ENCODE data around the gene USP13. TPM values are rescaled to one million over a fixed set of nuclear protein-coding genes. Genes with fewer than 3 reads are reported as not detected.

USP13 gene
- total and polyA plus RNA-seq, 12 donors = 6.9 to 61.1 (median 35.0) TPM

DNA sequence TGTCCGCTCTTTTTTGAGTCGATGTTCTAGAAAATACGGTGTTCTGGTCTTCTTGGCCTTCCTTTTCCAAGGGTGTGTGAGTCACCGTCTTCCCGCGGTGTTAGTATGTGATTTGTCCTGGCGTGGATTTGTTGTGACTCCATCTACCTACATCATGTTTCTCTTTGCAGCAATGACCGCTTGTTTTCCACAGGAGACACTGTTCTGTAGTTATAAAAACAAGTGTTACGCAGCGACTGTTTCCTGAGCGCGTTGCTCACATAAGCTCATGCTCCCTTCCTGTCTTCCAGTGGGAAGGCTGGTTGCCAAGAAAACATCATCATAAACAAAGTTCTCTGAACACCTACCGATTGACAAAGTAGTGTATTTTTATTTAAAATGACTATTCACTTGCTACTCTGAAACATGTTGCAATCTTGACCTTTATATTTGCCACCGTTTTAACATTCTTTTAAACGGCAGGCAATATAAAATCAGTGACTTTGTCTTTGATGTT is 19.0 kb downstream of the USP13 start:
- intact Hi-C loops (cut with DNase I) = no loop called here
- no peaks in the 10 kb centered on the region for H3K9me3 ChIP-seq (replicated peaks in 1 of 3)
- H3K4me1 ChIP-seq (replicated peaks in 1 of 2) = peaks cover 23 to 35% of the 10 kb centered on the region in 2 donors
- H3K36me3 ChIP-seq (replicated peaks in 1 of 2) = no peaks in the 10 kb centered on the region
- no peaks in the 10 kb centered on the region for H3K27me3 ChIP-seq
- TF ChIP-seq POLR2A (IDR thresholded peaks at IDR 0.05) = peak in 1 of 2 donors; percentile 35
- TF ChIP-seq, protein P1, sequence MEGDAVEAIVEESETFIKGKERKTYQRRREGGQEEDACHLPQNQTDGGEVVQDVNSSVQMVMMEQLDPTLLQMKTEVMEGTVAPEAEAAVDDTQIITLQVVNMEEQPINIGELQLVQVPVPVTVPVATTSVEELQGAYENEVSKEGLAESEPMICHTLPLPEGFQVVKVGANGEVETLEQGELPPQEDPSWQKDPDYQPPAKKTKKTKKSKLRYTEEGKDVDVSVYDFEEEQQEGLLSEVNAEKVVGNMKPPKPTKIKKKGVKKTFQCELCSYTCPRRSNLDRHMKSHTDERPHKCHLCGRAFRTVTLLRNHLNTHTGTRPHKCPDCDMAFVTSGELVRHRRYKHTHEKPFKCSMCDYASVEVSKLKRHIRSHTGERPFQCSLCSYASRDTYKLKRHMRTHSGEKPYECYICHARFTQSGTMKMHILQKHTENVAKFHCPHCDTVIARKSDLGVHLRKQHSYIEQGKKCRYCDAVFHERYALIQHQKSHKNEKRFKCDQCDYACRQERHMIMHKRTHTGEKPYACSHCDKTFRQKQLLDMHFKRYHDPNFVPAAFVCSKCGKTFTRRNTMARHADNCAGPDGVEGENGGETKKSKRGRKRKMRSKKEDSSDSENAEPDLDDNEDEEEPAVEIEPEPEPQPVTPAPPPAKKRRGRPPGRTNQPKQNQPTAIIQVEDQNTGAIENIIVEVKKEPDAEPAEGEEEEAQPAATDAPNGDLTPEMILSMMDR (IDR thresholded peaks at IDR 0.05) = peak in 1 of 6 experiments; percentile 7
- H3K4me3 ChIP-seq = peak overlapping the region in 1 of 4 donors; percentile 35
- peak; percentile 65 to 86 (median 72) for DNase-seq
- peak overlapping the region; percentile 10 to 83 (median 65) for H3K27ac ChIP-seq
- WGBS, 4 donors = 38 to 50% (median 43%) methylated on average over 15 of the region's 15 CpGs

DNA sequence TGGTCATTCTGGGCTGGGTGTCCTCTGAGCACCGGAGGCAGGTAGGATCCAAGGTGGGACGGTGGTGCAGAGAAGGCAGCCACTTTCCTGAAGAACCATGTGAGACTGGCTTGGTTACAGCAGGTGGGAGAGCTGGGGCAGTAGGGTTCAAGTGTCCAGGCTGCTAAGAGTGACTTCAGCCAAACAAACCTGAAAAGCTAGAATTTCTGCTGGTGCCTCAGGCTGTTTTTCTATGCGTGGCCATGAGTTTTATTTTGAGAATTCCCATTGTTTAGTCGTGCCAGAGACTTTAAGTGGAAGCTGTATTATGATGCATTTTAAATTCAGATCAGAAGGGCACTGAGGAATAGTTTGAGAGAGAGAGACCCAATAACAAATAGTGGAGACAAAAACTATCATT is 20.1 kb downstream of the USP13 start:
- Histone ChIP-seq H3K27me3 (no peaks in the 10 kb centered on the region), H3K9me3 (replicated peaks in 1 of 3) (no peaks in the 10 kb centered on the region), H3K36me3 (replicated peaks in 1 of 2) (no peaks in the 10 kb centered on the region), H3K4me1 (replicated peaks in 1 of 2) (peaks cover 21 to 36% of the 10 kb centered on the region in 2 donors), H3K4me3 (no peak overlapping the region), H3K27ac (peak overlapping the region; percentile 2 to 81 (median 65))
- DNase-seq = no peak
- TF ChIP-seq, protein P1 (IDR thresholded peaks at IDR 0.05) = no peak
- no peak for TF ChIP-seq POLR2A (IDR thresholded peaks at IDR 0.05)
- 59 to 70% (median 66%) methylated on average over 4 of the region's 4 CpGs for WGBS, 4 donors
- intact Hi-C loops (cut with DNase I) = no loop called here

GRCh38 chr3:179673523-179673922 is 20.7 kb downstream of the USP13 start:
- WGBS, 4 donors = 49 to 69% (median 55%) methylated on average over 8 of the region's 8 CpGs
- Histone ChIP-seq H3K27ac (peak overlapping the region; percentile 2 to 81 (median 65)), H3K9me3 (replicated peaks in 1 of 3) (no peaks in the 10 kb centered on the region), H3K27me3 (no peaks in the 10 kb centered on the region), H3K4me1 (replicated peaks in 1 of 2) (peaks cover 17 to 39% of the 10 kb centered on the region in 2 donors), H3K36me3 (replicated peaks in 1 of 2) (no peaks in the 10 kb centered on the region), H3K4me3 (no peak overlapping the region)
- DNase-seq = peak; percentile 39 to 68 (median 59)
- intact Hi-C loops (cut with DNase I) = no loop called here
- TF ChIP-seq POLR2A (IDR thresholded peaks at IDR 0.05) = peak in 1 of 2 donors; percentile 27
- TF ChIP-seq, protein P1 (IDR thresholded peaks at IDR 0.05) = no peak

DNA sequence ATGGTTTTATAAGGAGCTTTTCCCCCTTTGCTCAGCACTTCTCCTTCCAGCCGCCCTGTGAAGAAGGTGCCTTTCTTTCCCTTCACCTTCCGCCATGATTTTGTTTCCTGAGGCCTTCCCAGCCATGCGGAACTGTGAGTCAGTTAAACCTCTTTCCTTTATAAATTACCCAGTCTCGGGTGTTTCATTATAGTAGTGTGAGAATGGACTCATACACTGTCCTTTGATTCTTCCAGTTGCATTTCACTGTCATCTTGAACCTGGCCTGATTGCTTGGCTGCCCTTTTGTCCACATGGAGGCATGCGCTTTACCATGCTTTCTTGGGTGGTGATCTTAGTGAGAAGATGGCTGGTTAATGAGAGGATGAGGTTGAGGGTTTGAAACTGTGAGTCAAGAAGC is 23.2 kb downstream of the USP13 start:
- intact Hi-C loops (cut with DNase I) = no loop called here
- Histone ChIP-seq H3K4me3 (no peak overlapping the region), H3K4me1 (replicated peaks in 1 of 2) (peaks cover 17 to 46% of the 10 kb centered on the region in 2 donors), H3K9me3 (replicated peaks in 1 of 3) (no peaks in the 10 kb centered on the region), H3K27ac (no peak overlapping the region), H3K36me3 (replicated peaks in 1 of 2) (no peaks in the 10 kb centered on the region), H3K27me3 (no peaks in the 10 kb centered on the region)
- no peak for DNase-seq
- 94 to 97% (median 96%) methylated on average over 5 of the region's 5 CpGs for WGBS, 4 donors
- TF ChIP-seq, protein P1 (IDR thresholded peaks at IDR 0.05) = no peak
- no peak for TF ChIP-seq POLR2A (IDR thresholded peaks at IDR 0.05)

All from adrenal gland (tissue), 12 donors.